Activated CD8-positive, alpha-beta memory T cell treated with anti-CD3 and anti-CD28 coated beads for 4 hours (primary cell): Measurements from ENCODE around the gene ANKRD40CL.

ENCODE experiments used
- DNase-seq, 2 donors: peaks; one replicate each; pipeline ENCODE4 v3.0.0-alpha.2; 2020; ENCODE audit warnings: low read depth in 2 of 2

ANKRD40CL gene

DNA sequence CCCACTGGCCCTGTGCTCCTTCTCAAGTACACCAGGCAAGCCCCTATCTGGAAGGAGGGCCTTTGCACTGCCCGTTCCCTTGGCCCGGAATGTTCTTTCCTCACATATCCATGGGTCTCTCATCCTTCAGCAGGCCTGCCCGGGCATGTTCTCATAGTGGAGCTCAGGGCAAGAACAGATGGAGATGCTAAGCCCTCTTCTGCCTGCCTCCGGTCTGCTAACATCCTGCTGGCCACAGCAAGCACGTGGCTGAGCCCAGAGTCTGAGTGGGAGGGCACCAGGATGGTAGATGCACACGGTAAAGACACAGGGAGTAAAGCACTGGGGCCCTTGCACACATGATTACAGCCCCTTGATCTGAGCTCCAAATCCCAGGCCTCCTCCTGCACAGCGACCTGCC is 19.8 kb upstream of the ANKRD40CL start:
- no peak for DNase-seq

DNA sequence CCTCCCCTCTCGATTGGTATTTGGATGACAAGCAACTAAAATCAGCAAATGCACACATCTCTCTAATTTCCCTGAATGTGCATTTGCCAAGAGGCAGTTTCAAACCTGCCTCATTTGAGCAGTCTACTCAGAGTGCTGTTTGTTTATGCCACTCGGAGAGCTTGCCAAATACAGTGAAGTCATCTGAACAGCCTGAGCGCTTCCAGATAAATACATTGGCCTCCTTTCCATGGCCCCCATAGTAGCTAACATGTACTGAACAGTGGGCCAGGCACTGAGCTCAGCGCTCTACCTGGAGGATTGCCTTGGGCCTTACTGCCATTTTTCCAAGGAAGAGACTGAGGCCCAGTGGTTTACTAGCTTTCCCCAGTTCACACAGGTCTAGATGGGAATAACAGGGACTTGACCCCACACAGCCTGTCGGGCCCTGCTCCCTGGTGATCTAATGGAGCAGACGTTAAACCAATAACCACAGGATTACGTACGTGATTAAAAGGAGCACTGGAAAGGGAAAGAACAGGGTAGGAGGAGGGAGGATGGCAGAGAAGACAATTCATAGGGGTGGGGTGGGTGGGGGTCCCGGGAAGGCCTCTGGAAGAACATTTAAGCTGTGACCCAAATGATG is 18.7 kb upstream of the ANKRD40CL start:
- no peak for DNase-seq

DNA sequence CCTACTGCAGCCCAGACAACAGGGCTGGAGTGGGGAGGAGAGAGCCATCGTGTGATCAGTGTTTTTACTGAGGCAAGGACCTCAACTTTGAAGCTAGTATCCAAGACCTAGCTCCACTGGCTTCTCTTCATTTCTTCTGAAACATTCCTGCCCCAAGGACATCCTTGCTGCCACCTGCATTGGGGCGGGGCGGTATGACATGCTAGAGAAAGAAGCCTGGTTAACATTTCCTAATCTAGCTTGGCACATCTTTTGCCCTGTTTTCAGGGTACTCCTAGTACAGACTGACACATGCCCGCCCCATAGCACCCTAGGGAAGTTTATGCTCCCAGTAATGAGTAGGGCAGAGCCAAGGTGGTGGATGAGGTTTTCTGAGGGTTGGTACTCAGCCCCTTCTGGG is 17.8 kb upstream of the ANKRD40CL start:
- DNase-seq, result no peak

DNA sequence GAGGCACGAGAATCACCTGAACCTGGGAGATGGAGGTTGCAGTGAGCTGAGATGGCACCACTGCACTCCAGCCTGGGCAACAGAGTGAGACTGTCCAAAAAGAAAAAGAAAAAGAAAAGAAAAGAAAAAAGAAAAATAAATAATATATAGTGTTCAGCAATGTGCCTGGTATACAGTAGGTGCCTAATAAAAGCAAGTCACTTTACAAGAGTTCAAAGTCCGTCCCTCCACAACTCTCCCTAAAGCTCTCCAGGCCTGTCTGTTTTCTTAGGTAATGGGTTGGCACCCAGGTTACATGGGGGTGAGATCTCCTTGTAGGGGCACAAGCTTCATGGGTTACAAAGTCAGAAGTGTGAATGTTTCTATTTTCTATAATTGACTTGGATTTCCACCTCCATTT is 16.6 kb upstream of the ANKRD40CL start:
- DNase-seq, result no peak

DNA sequence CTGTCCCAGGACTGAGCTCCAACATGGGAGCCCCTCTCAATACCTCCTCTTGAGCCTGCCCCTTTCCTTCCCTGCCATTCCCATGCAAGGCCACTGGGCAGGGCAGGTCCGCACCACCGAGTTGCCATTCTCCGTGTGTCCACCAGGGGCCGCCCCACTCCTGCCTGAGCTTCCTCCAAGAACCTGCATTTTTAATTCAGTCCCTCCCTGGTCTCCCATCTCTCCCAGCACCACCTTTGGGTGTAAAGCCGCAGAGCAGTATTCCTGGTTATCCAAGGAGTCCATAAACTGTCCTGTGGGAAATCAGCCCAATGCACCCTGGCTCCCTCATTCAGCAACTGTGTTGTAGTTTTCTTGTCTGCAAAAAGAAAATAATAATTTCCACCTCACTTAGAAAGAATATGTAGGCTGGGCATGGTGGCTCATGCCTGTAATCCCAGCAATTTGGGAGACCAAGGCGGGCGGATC is 15.9 kb upstream of the ANKRD40CL start:
- DNase-seq, result peak; percentile 46 to 56

DNA sequence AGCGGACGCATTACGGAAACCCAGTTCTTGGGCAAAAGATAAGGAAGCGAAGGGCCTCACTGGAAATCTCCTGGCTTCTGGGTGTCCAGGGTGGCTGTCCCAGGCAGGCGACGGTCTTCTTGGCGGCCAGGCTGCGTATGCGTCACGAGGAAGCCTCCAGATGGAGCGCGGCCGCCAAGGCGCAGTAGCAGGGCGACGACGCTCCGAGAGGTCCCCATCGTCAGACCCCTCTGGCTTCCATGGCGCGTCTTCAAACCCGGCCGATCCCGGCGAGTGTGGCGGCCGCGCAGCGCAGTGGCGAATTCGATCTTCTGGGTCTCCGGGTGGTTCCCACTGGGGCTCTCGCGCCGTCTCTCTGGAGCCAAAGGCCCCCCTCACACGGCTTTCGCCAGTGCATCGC is 13.8 kb upstream of the ANKRD40CL start:
- no peak for DNase-seq

DNA sequence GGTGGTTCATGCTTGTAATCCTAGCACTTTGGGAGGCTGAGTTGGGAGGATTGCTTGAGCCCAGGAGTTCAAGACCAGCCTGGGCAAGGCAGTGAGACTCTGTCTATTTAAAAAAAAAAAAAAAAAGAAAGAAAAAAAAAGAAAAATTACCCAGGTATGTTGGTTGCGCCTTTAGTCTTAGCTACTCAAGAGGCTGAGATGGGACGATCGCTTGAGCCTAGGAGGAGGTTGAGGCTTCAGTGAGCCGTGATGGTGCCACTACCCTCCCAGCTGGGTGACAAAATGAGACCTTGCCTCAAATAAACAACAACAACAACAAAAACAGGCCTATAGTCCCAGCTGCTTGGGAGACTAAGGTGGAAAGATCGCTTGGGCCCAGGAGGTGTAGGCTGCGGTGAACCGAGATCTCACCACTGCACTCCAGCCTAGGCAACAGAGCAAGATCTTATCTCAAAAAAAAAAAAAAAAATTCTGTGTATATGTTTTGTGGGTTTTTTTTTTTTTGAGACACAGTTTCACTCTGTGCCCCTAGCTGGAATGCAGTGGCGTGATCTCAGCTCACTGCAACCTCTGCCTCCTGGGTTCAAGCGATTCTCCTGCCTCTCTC is 12.5 kb upstream of the ANKRD40CL start:
- no peak for DNase-seq

DNA sequence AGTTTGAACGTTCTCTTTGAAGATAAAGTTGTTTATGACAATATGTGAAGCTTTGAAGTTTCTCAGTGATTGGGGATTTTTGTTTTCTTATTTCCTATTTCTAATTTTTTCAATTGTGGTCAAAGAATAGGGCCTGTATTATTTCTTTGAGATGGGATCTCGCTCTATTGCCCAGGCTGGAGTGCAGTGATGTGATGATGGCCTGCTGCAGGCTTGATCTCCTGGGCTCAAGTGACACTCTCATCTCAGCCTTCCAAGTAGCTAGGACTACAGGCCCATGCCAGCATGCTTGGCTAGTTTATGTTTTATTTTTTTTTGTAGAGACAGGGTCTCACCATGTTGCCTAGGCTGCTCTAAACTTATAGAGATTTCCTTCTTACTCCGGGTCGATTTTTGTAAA is 11.7 kb upstream of the ANKRD40CL start:
- DNase-seq, result no peak

DNA sequence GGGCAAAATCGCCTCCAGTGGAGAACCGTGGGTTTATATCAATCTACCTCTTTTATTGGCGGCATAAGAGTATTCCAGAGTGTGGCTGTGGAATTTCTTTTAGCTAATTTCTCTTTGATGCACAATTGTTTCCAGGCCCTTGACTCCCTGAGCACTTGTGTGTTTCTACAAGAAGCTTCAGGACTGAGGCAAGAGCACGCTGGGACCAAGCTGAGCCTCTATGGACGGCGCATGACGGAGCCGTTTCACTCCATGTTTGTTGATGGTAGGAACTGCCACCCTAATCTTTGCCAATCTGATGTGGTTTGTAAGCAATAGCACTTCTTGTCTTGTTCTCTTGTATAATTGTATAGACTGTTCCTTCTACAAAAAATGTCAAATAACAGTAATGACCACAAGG is 11.2 kb upstream of the ANKRD40CL start:
- DNase-seq, result no peak

DNA sequence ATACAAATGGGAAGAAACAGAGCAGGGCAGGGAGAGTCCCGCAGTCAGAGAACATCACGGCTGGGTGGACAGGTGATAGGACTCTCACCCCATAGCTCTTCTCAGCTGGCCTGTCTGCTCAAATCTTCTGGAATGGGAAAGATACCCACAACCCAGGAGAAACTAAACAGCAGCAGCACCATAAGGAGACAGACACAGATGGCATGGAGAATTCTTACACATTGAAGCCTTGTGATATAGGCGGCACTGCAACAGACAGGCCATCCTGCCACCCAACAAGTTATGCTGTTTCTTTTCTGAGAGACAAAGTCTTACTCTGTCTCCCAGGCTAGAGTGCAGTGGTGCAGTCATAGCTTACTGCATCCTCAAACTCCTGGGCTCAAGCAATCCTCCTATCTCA is 8.6 kb upstream of the ANKRD40CL start:
- DNase-seq, result no peak

DNA sequence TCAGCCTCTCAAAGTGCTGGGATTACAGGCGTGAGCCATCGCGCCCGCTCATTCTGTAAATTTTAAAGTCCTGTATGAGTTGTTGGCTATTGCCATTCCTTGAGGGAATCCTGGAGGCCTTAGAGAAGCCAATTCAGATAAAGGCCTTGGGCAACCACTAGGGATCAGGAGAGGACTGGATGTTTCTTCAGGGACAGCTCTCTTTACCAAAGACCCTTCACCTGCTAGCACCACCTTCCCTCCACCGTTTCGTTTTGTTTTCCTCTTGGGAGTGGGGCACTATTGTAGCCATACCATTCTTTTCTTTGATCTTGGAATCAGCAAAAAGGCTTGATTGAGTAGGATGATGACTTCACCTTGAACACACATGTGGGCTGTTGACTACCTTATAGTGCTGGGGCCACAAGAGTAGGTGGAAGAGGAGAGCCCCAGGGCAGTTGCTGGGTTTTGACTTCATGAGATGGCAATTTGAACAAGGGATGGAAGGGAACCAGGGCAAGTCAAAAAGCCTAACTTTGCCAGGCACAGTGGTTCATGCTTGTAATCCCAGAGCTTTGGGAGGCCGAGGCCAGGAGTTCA is 7.0 kb upstream of the ANKRD40CL start:
- no peak for DNase-seq

DNA sequence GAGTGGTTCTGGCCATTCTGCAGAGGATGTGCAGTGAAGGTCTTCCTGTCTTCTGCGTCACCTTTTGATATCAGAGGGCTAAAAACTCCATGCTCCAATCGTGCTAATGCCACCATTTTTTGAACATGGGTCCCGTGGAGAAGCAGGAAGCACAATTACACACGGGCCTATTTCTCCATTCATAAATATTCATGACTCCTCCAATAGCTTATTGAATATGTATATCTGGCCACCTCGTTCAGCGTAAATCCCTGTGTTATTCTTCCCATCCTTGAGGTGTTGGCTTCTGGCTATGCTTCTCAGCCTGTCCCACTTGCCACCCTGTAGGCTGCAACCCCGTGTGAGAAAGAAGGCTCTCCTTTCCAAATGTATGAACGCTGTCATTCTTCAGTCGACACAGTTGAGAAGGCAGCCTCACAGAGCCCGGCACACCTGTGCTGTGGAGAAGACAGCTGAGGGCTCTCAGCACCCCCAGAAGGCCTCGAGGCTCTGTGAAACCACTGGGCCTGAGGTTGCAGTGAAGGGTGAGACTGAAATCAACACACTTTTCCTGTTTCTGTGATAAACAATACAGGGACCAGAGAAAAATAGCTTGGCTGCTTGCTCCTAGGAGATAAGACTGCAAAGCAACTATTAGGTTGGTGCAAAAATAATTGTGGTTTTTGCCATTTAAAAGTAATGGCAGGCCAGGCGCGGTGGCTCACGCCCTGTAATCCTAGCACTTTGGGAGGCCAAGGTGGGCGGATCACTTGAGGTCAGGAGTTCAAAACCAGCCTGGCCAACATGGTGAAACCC is 4.9 kb upstream of the ANKRD40CL start:
- DNase-seq, result no peak

DNA sequence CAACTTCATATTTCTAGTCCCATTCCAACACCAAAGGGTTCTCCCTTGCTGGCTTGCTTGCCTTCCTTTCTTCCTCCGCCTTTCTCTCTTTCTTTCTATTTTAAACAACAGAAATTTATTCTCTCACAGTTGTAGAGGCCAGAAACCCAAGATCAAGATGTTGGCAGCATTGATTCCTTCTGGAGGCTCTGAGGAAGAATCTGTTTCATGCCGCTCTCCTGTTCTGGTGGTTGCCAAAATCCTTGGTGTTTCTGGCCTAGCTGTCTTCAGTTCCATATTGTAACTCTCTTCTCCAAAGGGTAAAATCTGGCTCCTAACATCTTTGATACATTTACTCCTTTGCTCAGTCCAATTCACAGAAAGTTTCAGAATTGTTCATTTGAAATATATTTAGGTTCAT is 3.0 kb upstream of the ANKRD40CL start:
- no peak for DNase-seq

DNA sequence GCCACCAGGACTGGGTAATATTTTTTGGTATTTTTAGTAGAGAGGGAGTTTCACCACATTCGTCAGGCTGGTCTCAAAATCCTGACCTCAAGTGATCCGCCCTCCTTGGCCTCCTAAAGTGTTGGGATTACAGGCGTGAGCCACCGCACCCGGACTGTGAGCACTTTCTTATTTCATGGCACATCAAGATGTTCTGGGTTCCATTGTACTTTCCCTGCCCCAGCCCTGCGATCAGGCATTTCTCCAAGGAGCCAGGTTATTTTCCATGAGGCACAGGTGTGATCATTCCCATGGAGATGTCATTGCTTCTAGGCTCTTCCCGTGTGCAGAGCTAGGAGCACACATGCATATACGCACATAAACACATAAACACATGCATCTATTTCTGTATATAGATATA is 2.6 kb upstream of the ANKRD40CL start:
- DNase-seq, result no peak

DNA sequence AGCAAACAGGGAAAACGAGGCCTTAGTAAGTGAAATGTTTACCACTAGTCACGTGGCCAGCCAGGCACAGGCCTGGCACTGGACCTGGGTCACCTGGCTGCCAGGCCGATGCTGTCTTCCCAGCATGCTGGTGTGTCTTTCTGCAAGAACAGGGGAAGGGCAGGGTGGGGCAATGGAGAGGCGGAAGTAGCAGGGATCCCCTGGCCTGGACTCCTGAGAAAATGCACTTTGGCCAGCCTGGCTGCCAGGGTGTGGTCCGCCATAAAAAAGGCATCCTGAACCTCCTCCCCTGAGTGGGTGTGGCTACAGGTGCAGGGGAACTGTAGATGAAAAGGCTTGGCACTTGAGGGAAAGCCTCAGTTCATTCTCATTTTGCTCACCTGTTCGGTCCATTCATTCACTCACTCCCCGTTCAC is 1.0 kb upstream of the ANKRD40CL start:
- DNase-seq, result no peak

DNA sequence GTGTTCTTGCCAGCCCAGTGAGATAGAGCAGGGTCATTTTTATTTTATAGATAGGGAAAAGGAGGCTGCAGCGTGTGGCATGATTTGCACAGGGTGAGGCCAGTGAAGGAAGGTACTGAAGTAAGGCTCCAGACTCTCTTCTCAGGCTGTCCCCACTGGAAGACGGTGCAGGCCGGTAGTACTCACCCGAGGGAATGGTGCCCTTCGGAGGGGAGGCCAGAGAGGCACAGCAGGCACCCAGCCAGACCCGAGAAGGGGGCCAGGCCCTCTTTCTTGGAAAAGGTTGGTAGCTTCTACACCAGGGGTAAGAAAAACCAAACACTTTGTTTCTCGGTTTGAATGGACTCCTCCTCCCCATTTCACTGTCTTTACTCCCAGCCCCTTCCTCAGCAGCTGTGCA is 288 bp downstream of the ANKRD40CL start:
- DNase-seq, result no peak

DNA sequence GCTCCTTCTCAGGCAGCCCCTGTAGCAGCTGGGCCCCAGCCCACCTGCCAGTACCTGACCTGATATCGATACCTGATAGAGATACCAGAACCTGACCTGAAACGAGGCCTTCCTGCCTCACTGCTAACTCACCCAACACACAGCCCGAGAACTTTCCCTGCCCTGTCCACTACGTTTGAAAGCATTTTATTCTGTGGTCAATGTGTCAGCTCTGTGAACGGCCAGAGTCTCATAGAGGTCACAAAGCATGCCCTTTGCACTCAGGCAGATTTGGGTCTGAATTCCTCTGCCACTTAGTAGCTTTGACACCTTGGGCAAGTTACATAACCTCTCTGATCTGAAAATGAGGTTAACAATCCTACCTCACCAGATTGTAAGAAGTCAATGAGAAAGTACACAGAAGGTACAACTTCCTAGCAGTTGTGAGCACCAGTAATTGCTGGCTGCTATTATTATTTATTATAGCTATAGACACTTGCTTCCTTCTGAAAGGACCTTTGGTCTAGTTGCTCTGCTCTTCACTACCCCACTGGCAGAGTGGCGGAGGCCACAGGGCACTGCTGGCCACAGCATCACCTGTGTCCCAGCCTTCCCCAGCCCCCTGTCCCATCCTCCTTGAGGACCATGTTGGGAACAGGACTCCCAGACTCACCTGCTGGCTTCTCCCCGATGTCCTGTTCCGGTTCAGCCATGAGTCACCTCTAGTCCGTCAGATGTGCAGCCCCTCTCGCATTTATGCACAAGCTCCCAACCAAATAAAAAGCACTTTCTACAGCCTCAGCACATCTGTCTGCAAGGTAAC is 895 bp downstream of the ANKRD40CL start:
- no peak for DNase-seq

DNA sequence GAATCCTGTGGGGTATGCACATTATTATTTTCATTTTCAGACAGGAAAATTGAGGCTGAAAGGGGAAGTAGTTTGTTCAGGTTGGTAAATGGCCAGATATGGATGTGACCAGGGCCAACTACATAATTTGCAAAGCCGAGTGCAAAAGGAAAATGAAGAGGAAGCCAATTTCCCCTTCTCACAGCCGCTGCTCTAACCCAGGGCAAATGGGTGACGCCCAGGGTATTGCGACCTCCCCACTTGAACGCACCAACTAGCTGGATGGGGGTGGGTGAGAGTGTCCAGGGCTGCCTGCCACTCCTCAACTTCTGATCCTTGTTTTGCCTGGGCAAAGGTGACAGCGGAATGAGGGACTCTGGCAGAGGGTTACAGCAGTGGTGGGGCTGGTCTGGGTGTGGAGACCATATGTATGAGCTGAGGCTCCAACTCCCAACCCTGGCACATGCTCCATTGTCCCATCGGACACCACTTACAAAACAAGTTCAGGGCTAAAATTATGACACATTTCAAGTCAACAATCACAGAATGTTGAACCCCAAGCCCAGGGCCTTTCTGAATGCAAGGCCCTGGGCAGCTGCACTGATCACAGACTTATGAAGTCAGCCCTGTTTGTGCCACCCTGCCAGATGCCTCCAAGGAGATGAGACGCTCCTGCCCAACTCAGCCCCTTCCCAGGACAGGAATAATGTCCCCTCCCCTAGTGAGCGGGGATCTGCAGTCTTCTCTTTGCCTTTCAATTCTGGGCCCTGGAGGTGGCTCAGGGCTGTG is 1.7 kb downstream of the ANKRD40CL start:
- DNase-seq, result no peak

DNA sequence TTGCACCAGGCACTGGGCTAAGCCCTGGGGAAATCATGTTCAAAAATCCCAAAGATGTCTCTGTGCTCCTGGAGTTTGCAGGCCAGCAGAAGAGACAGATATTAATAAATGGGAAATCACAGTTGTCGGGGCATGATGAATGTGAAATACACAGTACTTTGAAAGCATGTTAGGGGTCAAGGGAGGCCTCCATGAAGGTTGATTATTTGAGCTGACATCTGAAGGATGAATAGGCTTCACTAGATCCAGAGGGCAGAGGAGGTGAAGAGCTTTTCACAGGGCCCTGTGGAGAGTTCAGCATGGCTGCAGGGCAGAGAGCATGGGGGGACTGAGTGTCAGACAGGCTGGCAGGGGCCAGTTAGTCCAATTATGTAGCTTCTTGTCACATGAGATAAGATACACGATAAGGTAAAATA is 2.6 kb downstream of the ANKRD40CL start:
- no peak for DNase-seq

DNA sequence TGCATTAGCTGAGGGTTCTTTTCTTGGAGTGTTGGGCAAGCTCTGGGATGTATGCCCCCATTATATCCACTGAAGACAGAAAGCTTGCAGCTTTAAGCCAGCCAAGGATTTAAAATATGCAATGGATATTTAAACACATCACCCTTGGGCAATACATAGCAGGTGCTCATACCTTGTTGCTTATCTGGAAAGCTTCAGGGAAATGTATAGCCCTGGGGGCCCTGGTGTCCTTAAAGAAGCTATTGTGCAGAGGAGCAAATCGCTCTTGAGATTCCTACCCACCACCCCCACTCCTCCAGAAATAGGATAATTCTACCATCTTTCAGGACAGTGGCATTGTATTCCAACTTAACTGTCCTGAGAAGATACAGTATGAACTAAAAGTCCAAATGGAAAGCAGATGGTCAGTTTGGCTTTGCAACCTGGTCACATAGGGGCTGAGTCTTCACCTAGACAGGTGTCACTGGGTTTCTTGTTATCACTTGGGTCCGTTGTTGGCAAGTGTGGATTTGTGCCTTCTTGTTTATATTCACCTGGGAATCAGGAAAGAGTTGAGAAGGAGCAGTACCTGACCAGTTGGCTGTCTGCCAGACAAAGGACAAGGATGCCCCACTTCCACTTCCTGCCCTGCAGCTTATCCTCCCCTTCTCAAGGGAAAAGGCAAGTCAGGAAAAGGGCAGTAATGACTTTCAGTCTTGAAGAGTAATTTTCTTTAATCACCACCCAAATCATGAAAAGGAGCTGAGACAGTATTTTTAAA is 3.4 kb downstream of the ANKRD40CL start:
- DNase-seq, result no peak
